ENCODE data around the gene UPK3BL1.
"Not testable (repeated sequence)": the region's sequence is repeated elsewhere in the genome, so short reads cannot be mapped to it uniquely, and the experiment has no call there.

- not testable (repeated sequence) for TF ChIP-seq POLR2A (IDR thresholded peaks at IDR 0.05; ENCODE audit: low read length); GATA1 (IDR thresholded peaks at IDR 0.05; ENCODE audit: low read depth, low read length)
Observed at GRCh38 chr7:102630622-102631021, 12.0 kb downstream of the UPK3BL1 start.

All from erythroblast (primary cell).